ENCODE measurements around the gene MRC1. TPM values are rescaled to one million over a fixed set of nuclear protein-coding genes. Genes with fewer than 3 reads are reported as not detected.

Gene MRC1
- polyA plus RNA-seq, 1 donor (not counting 4 experiments of a cell fraction or from before 2014, with no cell fraction given), result 0.01 TPM

GRCh38 chr10:17789396-17789795 is 19.8 kb upstream of the MRC1 start:
- dilution Hi-C loops (cut with MboI; ENCODE audit: extremely low pct_ligation_motif_present, low sequenced_read_pairs), result no loop called here

GRCh38 chr10:17790651-17791050 is 18.5 kb upstream of the MRC1 start:
- Histone ChIP-seq H3K4me1 (ENCODE audit: control insufficient read depth, extremely low read depth, insufficient read depth, low read length) (peaks cover 9% of the 10 kb centered on the region), H3K27me3 (ENCODE audit: control insufficient read depth, extremely low read depth, insufficient read depth, low read length) (no peaks in the 10 kb centered on the region), H3K27ac (ENCODE audit: control insufficient read depth, insufficient read depth, low read length) (no peak overlapping the region), H3K9ac (ENCODE audit: control insufficient read depth, extremely low read depth, insufficient read depth, low read length) (no peak overlapping the region), H4K20me1 (ENCODE audit: control insufficient read depth, extremely low read depth, insufficient read depth, low read length) (no peaks in the 10 kb centered on the region), H2AFZ (ENCODE audit: control insufficient read depth, low read length) (no peak overlapping the region), H3K4me2 (ENCODE audit: control insufficient read depth, extremely low read depth, insufficient read depth, low read depth, low read length) (no peak overlapping the region), H3K36me3 (ENCODE audit: control insufficient read depth in 2 of 2, extremely low read depth in 1 of 2, insufficient read depth in 2 of 2, low read length in 2 of 2) (no peaks in the 10 kb centered on the region), H3K9me3 (ENCODE audit: control insufficient read depth, low read depth, low read length) (no peaks in the 10 kb centered on the region), H3K9me1 (ENCODE audit: control insufficient read depth, extremely low read depth, insufficient read depth, low read length) (no peaks in the 10 kb centered on the region), H3K79me2 (ENCODE audit: control insufficient read depth, insufficient read depth, low read length) (no peaks in the 10 kb centered on the region), H3K4me3 (ENCODE audit: control insufficient read depth in 2 of 3, extremely low read depth in 1 of 3, insufficient read depth in 2 of 3, low read depth in 1 of 3, low read length in 3 of 3) (no peak overlapping the region)
- FAIRE-seq (no peak), DNase-seq (ENCODE audit: low read depth, low spot score) (no peak)
- TF ChIP-seq EZH2 (IDR thresholded peaks at IDR 0.05; ENCODE audit: low read length), result no peak
- no peak for TF ChIP-seq CTCF (optimal IDR thresholded peaks at IDR 0.05 in 1 of 3, IDR thresholded peaks at IDR 0.05 in 1 of 3, conservative IDR thresholded peaks at IDR 0.05 in 1 of 3; ENCODE audit: extremely low read depth in 1 of 3, insufficient read depth in 2 of 3, low read length in 3 of 3)
- dilution Hi-C loops (cut with MboI; ENCODE audit: extremely low pct_ligation_motif_present, low sequenced_read_pairs), result no loop called here

More at GRCh38 chr10:17789396-17789795, 19.8 kb upstream of the MRC1 start:
- H3K9me3 ChIP-seq (ENCODE audit: control insufficient read depth, low read depth, low read length), result no peaks in the 10 kb centered on the region
- H3K4me3 ChIP-seq (ENCODE audit: control insufficient read depth in 2 of 3, extremely low read depth in 1 of 3, insufficient read depth in 2 of 3, low read depth in 1 of 3, low read length in 3 of 3), result no peak overlapping the region
- H3K9me1 ChIP-seq (ENCODE audit: control insufficient read depth, extremely low read depth, insufficient read depth, low read length), result peaks cover 4% of the 10 kb centered on the region
- DNase-seq (ENCODE audit: low read depth, low spot score), result no peak
- TF ChIP-seq EZH2 (IDR thresholded peaks at IDR 0.05; ENCODE audit: low read length) (no peak), CTCF (optimal IDR thresholded peaks at IDR 0.05 in 1 of 3, IDR thresholded peaks at IDR 0.05 in 1 of 3, conservative IDR thresholded peaks at IDR 0.05 in 1 of 3; ENCODE audit: extremely low read depth in 1 of 3, insufficient read depth in 2 of 3, low read length in 3 of 3) (no peak)
- H3K9ac ChIP-seq (ENCODE audit: control insufficient read depth, extremely low read depth, insufficient read depth, low read length), result no peak overlapping the region
- H3K4me1 ChIP-seq (ENCODE audit: control insufficient read depth, extremely low read depth, insufficient read depth, low read length), result peaks cover 20% of the 10 kb centered on the region
- H4K20me1 ChIP-seq (ENCODE audit: control insufficient read depth, extremely low read depth, insufficient read depth, low read length), result no peaks in the 10 kb centered on the region
- no peaks in the 10 kb centered on the region for H3K27me3 ChIP-seq (ENCODE audit: control insufficient read depth, extremely low read depth, insufficient read depth, low read length)
- H3K27ac ChIP-seq (ENCODE audit: control insufficient read depth, insufficient read depth, low read length), result no peak overlapping the region
- no peaks in the 10 kb centered on the region for H3K79me2 ChIP-seq (ENCODE audit: control insufficient read depth, insufficient read depth, low read length)
- FAIRE-seq, result no peak
- H3K4me2 ChIP-seq (ENCODE audit: control insufficient read depth, extremely low read depth, insufficient read depth, low read depth, low read length), result no peak overlapping the region
- H2AFZ ChIP-seq (ENCODE audit: control insufficient read depth, low read length), result no peak overlapping the region
- no peaks in the 10 kb centered on the region for H3K36me3 ChIP-seq (ENCODE audit: control insufficient read depth in 2 of 2, extremely low read depth in 1 of 2, insufficient read depth in 2 of 2, low read length in 2 of 2)
